Fibroblast of lung (primary cell): Measurements from ENCODE around the gene CABLES1.

ENCODE experiments used
- EZH2 ChIP-seq: IDR thresholded peaks from 2 replicates; pipeline ENCODE4 v1.5.1; 2012; ENCODE audit warnings: low read length, control low read depth, mild to moderate bottlenecking; ENCODE audit errors: missing control alignments
- TF ChIP-seq, protein P1 (sequence below), 2 donors: IDR thresholded peaks in 1 of 2; conservative IDR thresholded peaks in 1 of 2; 1 replicate in 1 of 2; 2 replicates in 1 of 2; pipeline ENCODE4 v1.5.1; 2011 to 2012; ENCODE audit warnings: low read length in 2 of 2, control low read depth in 1 of 2, inconsistent platforms in 1 of 2, low read depth in 1 of 2, mild to moderate bottlenecking in 1 of 2

DNA sequence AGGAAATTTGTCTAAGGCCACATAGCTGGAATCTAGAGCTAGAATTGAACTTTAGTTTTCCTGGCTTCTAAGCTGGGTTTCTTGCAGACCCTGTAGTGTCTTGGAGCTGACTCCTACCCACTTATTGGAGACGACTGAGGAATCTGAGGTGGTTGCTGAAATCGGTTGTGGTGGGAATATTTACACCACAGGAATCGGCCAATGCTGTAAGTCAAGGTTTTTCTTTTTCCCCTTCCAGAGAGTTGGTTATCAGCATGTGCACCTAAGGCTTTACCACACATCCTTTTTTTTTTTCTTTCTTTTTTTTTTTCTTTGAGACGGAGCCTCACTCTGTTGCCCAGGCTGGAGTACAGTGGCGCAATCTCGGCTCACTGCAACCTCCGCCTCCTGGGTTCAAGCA lies 9.4 kb downstream of the CABLES1 start:
- TF ChIP-seq, protein P1, sequence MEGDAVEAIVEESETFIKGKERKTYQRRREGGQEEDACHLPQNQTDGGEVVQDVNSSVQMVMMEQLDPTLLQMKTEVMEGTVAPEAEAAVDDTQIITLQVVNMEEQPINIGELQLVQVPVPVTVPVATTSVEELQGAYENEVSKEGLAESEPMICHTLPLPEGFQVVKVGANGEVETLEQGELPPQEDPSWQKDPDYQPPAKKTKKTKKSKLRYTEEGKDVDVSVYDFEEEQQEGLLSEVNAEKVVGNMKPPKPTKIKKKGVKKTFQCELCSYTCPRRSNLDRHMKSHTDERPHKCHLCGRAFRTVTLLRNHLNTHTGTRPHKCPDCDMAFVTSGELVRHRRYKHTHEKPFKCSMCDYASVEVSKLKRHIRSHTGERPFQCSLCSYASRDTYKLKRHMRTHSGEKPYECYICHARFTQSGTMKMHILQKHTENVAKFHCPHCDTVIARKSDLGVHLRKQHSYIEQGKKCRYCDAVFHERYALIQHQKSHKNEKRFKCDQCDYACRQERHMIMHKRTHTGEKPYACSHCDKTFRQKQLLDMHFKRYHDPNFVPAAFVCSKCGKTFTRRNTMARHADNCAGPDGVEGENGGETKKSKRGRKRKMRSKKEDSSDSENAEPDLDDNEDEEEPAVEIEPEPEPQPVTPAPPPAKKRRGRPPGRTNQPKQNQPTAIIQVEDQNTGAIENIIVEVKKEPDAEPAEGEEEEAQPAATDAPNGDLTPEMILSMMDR (conservative IDR thresholded peaks at IDR 0.05 in 1 of 2, IDR thresholded peaks at IDR 0.05 in 1 of 2; ENCODE audit: low read depth in 1 of 2, low read length in 2 of 2): no peak
- no peak for TF ChIP-seq EZH2
